Uterus (tissue), 4 donors: ENCODE data around the gene NPIPB5. TPM values are rescaled to one million over a fixed set of nuclear protein-coding genes. Genes with fewer than 3 reads are reported as not detected.
"Not testable (repeated sequence)": the region's sequence is repeated elsewhere in the genome, so short reads cannot be mapped to it uniquely, and the experiment has no call there.

Source experiments
- DNase-seq, 2 donors: peaks; one replicate each; pipeline ENCODE4 v3.0.0-alpha.2; 2019 to 2020
- H3K27ac ChIP-seq, 2 donors: fragments of 200-600 bp; sonication (generic); 1 replicate in 1 of 2; 2 replicates in 1 of 2; pipeline ENCODE4 v1.5.1; 2016 to 2018
- H3K27me3 ChIP-seq, 2 donors: fragments of 200-600 bp; sonication (generic); one replicate each; pipeline ENCODE4 v1.5.1; 2018 to 2019; ENCODE audit warnings: control low read depth in 1 of 2
- H3K36me3 ChIP-seq, 2 donors: fragments of 200-600 bp; sonication (generic); one replicate each; pipeline ENCODE4 v1.5.1; 2019; ENCODE audit warnings: control low read depth in 1 of 2
- H3K4me1 ChIP-seq, 2 donors: fragments of 200-600 bp; sonication (generic); one replicate each; pipeline ENCODE4 v1.5.1; 2018 to 2019; ENCODE audit warnings: control low read depth in 1 of 2
- H3K4me3 ChIP-seq, 2 donors: fragments of 200-600 bp; sonication (generic); 1 replicate in 1 of 2; 2 replicates in 1 of 2; pipeline ENCODE4 v1.5.1; 2018 to 2019; ENCODE audit warnings: mild to moderate bottlenecking in 1 of 2
- H3K9me3 ChIP-seq, 2 donors: fragments of 200-600 bp; sonication (generic); one replicate each; pipeline ENCODE4 v1.5.1; 2019; ENCODE audit warnings: control low read depth in 1 of 2
- intact Hi-C: fragments of 100-400 bp; cut with DNase I; formaldehyde crosslinking; loops from one replicate; pipeline ENCODE4 v1.15.1; 2023; ENCODE audit warnings: low total_unique reads
- small RNA-seq: library from RNA; depleted of rRNA; stranded (forward); fragments of <200 nt; gene quantifications from one replicate; pipeline ENCODE3, GENCODE V24; 2016
- total RNA-seq, 4 donors: library from RNA; depleted of rRNA in 3 of 4; stranded (reverse); fragments of >200 nt in 3 of 4; gene quantifications; one replicate each; pipeline versions ENCODE4 v1.1.0 to v1.2.4, GENCODE V29; 2014 to 2023
- donor health status: DM: yes; HTN: yes; CAD: no.

The NPIPB5 gene
- total RNA-seq = 100 to 1,000 TPM in 2 of 4 donors, 10 to 100 TPM in 2; 40.3 to 527 (median 150) TPM

GRCh38 chr16:22510591-22510990, at the start of gene NPIPB5:
NPIPB5 (plus strand) TSS chr16:22510891; CDS start chr16:22513802, 2,911 bp downstream.
- H3K4me1 ChIP-seq, H3K9me3 ChIP-seq, intact Hi-C loops, DNase-seq, H3K27ac ChIP-seq, H3K27me3 ChIP-seq, H3K36me3 ChIP-seq, H3K4me3 ChIP-seq: not testable (repeated sequence)

GRCh38 chr16:22468846-22469245, 41.8 kb upstream of the NPIPB5 start:
- H3K27ac ChIP-seq, DNase-seq: not testable (repeated sequence)

GRCh38 chr16:22537996-22538395, 27.3 kb downstream of the NPIPB5 start:
- DNase-seq, intact Hi-C loops, H3K4me3 ChIP-seq, H3K27ac ChIP-seq, H3K36me3 ChIP-seq, H3K4me1 ChIP-seq, H3K27me3 ChIP-seq, H3K9me3 ChIP-seq: not testable (repeated sequence)

More at GRCh38 chr16:22468846-22469245, 41.8 kb upstream of the NPIPB5 start:
- intact Hi-C loops, H3K36me3 ChIP-seq, H3K27me3 ChIP-seq, H3K4me1 ChIP-seq, H3K9me3 ChIP-seq, H3K4me3 ChIP-seq: not testable (repeated sequence)

GRCh38 chr16:22544809-22545208, 34.1 kb downstream of the NPIPB5 start:
- H3K27ac ChIP-seq = not testable (repeated sequence)

GRCh38 chr16:22546630-22547029, 35.9 kb downstream of the NPIPB5 start:
- H3K4me1 ChIP-seq, DNase-seq, H3K27me3 ChIP-seq, intact Hi-C loops, H3K36me3 ChIP-seq, H3K27ac ChIP-seq, H3K9me3 ChIP-seq, H3K4me3 ChIP-seq: not testable (repeated sequence)

More at GRCh38 chr16:22544809-22545208, 34.1 kb downstream of the NPIPB5 start:
- intact Hi-C loops, H3K9me3 ChIP-seq, H3K4me1 ChIP-seq, H3K36me3 ChIP-seq, DNase-seq, H3K27me3 ChIP-seq, H3K4me3 ChIP-seq: not testable (repeated sequence)

GRCh38 chr16:22547170-22547765, 36.6 kb downstream of the NPIPB5 start:
- H3K4me1 ChIP-seq, H3K27ac ChIP-seq, H3K4me3 ChIP-seq, H3K27me3 ChIP-seq, H3K36me3 ChIP-seq, intact Hi-C loops, DNase-seq, H3K9me3 ChIP-seq: not testable (repeated sequence)

- intact Hi-C loops, H3K27me3 ChIP-seq, H3K4me3 ChIP-seq, H3K9me3 ChIP-seq, H3K4me1 ChIP-seq, H3K27ac ChIP-seq, H3K36me3 ChIP-seq, DNase-seq: not testable (repeated sequence)
Observed at GRCh38 chr16:22549853-22550252, 39.2 kb downstream of the NPIPB5 start.

GRCh38 chr16:22551143-22551542, 40.5 kb downstream of the NPIPB5 start:
- DNase-seq, intact Hi-C loops, H3K4me3 ChIP-seq, H3K9me3 ChIP-seq, H3K36me3 ChIP-seq, H3K27me3 ChIP-seq, H3K27ac ChIP-seq, H3K4me1 ChIP-seq: not testable (repeated sequence)

GRCh38 chr16:22551651-22552050, 41.0 kb downstream of the NPIPB5 start:
- intact Hi-C loops, H3K27ac ChIP-seq, H3K27me3 ChIP-seq, H3K36me3 ChIP-seq, H3K4me1 ChIP-seq, H3K4me3 ChIP-seq, H3K9me3 ChIP-seq, DNase-seq: not testable (repeated sequence)

GRCh38 chr16:22556759-22557158, 46.1 kb downstream of the NPIPB5 start:
- DNase-seq, H3K4me3 ChIP-seq, H3K9me3 ChIP-seq, H3K27me3 ChIP-seq, H3K27ac ChIP-seq, H3K4me1 ChIP-seq, intact Hi-C loops, H3K36me3 ChIP-seq: not testable (repeated sequence)

Small RNA genes within 50 kb of the gene (small RNA-seq; reads per million reads assigned to genes)
- gene AC106788.1 = not detected

Other genes with a start within 250 kb of the NPIPB5 start
- gene POLR3E, start 213.5 kb upstream of the NPIPB5 start, total RNA-seq = 100 to 1,000 TPM in 1 of 4 donors, 10 to 100 TPM in 3; 45.1 to 179 (median 64.5) TPM
- gene CDR2, start 136.3 kb upstream of the NPIPB5 start, total RNA-seq = 10 to 100 TPM; 12.1 to 55.7 (median 21.7) TPM